H1 (cell line): Measurements from ENCODE around the gene EVC2. TPM values are rescaled to one million over a fixed set of nuclear protein-coding genes. Genes with fewer than 3 reads are reported as not detected.

Experiments
- CTCF ChIA-PET: fragments of 300-600 bp; sonication (Branson Sonifier 250); formaldehyde crosslinking; loops from one replicate; lab custom pipeline; 2021; ENCODE audit not compliant: partially characterized antibody; lab: Charles Lee
- POLR2A ChIA-PET: fragments of 300-600 bp; sonication (Branson Sonifier 250); formaldehyde crosslinking; loops from one replicate; lab custom pipeline; 2021; ENCODE audit warnings: inconsistent platforms; ENCODE audit not compliant: partially characterized antibody; lab: Charles Lee
- DNase-seq, 2 experiments: peaks; one replicate each; pipeline versions ENCODE4 v3.0.0 to v3.0.0-alpha.2; 2010 to 2022; ENCODE audit warnings: low spot score in 2 of 2, low read depth in 1 of 2, mixed read lengths in 1 of 2
- FAIRE-seq: peaks from 2 replicates; lab custom pipeline; 2011; peaks lifted over from hg19 to GRCh38; lab: Jason Lieb, UNC
- H2AFZ ChIP-seq: 2 replicates; pipeline ENCODE4 v1.8.1; 2012; ENCODE audit warnings: low read length, inconsistent platforms
- H2AK5ac ChIP-seq: 2 replicates; pipeline ENCODE4 v1.6.1; 2013; ENCODE audit warnings: low read depth, low read length
- H2BK120ac ChIP-seq: replicated peaks from 2 replicates; pipeline ENCODE3; 2013; ENCODE audit warnings: low read depth, low read length, inconsistent platforms
- H2BK12ac ChIP-seq: 2 replicates; pipeline ENCODE4 v1.6.1; 2013; ENCODE audit warnings: low read depth, low read length
- H2BK15ac ChIP-seq: 2 replicates; pipeline ENCODE4 v1.6.1; 2013; ENCODE audit warnings: low read length
- H2BK20ac ChIP-seq: 2 replicates; pipeline ENCODE4 v1.6.1; 2013; ENCODE audit warnings: low read length
- H2BK5ac ChIP-seq: 2 replicates; pipeline ENCODE4 v1.6.1; 2013; ENCODE audit warnings: low read depth, low read length
- H3K14ac ChIP-seq: 2 replicates; pipeline ENCODE4 v1.6.1; 2013; ENCODE audit warnings: inconsistent platforms; ENCODE audit not compliant: insufficient read length
- H3K18ac ChIP-seq: 2 replicates; pipeline ENCODE4 v1.6.1; 2013; ENCODE audit warnings: low read length; ENCODE audit errors: extremely low read depth
- H3K23ac ChIP-seq: 2 replicates; pipeline ENCODE4 v1.6.1; 2013; ENCODE audit warnings: inconsistent platforms; ENCODE audit not compliant: insufficient read length
- H3K23me2 ChIP-seq: 2 replicates; pipeline ENCODE4 v1.6.1; 2013; ENCODE audit warnings: low read depth, low read length
- H3K27ac ChIP-seq: 2 replicates; pipeline ENCODE4 v1.6.1; 2011; ENCODE audit warnings: low read depth, low read length, inconsistent platforms
- H3K27me3 ChIP-seq, 4 experiments: replicated peaks in 1 of 4; 1 replicate in 1 of 4; 2 replicates in 3 of 4; pipeline versions ENCODE4 v1.6.1 to v1.8.1; 2011 to 2013; ENCODE audit warnings: low read length in 3 of 4, mild to moderate bottlenecking in 3 of 4, inconsistent platforms in 2 of 4, mixed read lengths in 2 of 4, moderate library complexity in 1 of 4; ENCODE audit not compliant: control insufficient read depth in 3 of 4, insufficient read depth in 3 of 4; ENCODE audit errors: extremely low read depth in 1 of 4
- H3K36me3 ChIP-seq, 4 experiments: 2 replicates each; pipeline versions ENCODE4 v1.6.1 to v1.8.1; 2011 to 2013; ENCODE audit warnings: mild to moderate bottlenecking in 4 of 4, low read length in 3 of 4, moderate library complexity in 2 of 4, control low read depth in 1 of 4, inconsistent platforms in 1 of 4; ENCODE audit not compliant: insufficient read depth in 4 of 4, control insufficient read depth in 2 of 4
- H3K4ac ChIP-seq: replicated peaks from 2 replicates; pipeline ENCODE3; 2013; ENCODE audit warnings: low read length, low read depth, mixed read lengths, inconsistent platforms; ENCODE audit not compliant: insufficient read length
- H3K4me1 ChIP-seq, 4 experiments: replicated peaks in 1 of 4; 1 replicate in 1 of 4; 2 replicates in 3 of 4; pipeline versions ENCODE4 v1.6.1 to v1.8.1; 2011 to 2013; ENCODE audit warnings: low read length in 3 of 4, inconsistent platforms in 2 of 4, mixed read lengths in 1 of 4; ENCODE audit not compliant: insufficient read depth in 4 of 4, control insufficient read depth in 3 of 4
- H3K4me2 ChIP-seq, 2 experiments: 2 replicates each; pipeline versions ENCODE4 v1.6.1 to v1.8.1; 2011 to 2013; ENCODE audit warnings: low read depth in 2 of 2, low read length in 2 of 2, control low read depth in 1 of 2, inconsistent platforms in 1 of 2, mild to moderate bottlenecking in 1 of 2; ENCODE audit not compliant: insufficient read depth in 1 of 2
- H3K4me3 ChIP-seq, 4 experiments: fragments of 200-600, 300-600 bp in 1 of 4; sonication (generic), shearing (Covaris generic), sonication (Bioruptor Twin) in 1 of 4; 2 replicates each; pipeline versions ENCODE4 v1.5.1 to v1.8.1; 2011 to 2016; ENCODE audit warnings: low read length in 4 of 4, low read depth in 3 of 4, control low read depth in 2 of 4, inconsistent platforms in 2 of 4, mild to moderate bottlenecking in 2 of 4, mixed read lengths in 1 of 4, moderate library complexity in 1 of 4; ENCODE audit not compliant: insufficient read depth in 2 of 4; ENCODE audit errors: extremely low read depth in 1 of 4
- H3K56ac ChIP-seq: replicated peaks from 2 replicates; pipeline ENCODE3; 2013; ENCODE audit warnings: low read depth, mild to moderate bottlenecking, mixed read lengths, low read length, inconsistent platforms; ENCODE audit not compliant: insufficient read length
- H3K79me1 ChIP-seq: 2 replicates; pipeline ENCODE4 v1.6.1; 2013; ENCODE audit warnings: low read depth, low read length, control low read depth
- H3K79me2 ChIP-seq, 2 experiments: 2 replicates each; pipeline versions ENCODE4 v1.6.1 to v1.8.1; 2012 to 2013; ENCODE audit warnings: low read length in 2 of 2, mild to moderate bottlenecking in 2 of 2, inconsistent platforms in 1 of 2; ENCODE audit not compliant: insufficient read depth in 2 of 2, control insufficient read depth in 1 of 2
- H3K9ac ChIP-seq, 4 experiments: replicated peaks in 1 of 4; 1 replicate in 1 of 4; 2 replicates in 3 of 4; pipeline versions ENCODE4 v1.6.1 to v1.8.1; 2011 to 2013; ENCODE audit warnings: low read depth in 3 of 4, low read length in 3 of 4, control low read depth in 2 of 4, mild to moderate bottlenecking in 2 of 4, moderate library complexity in 2 of 4, inconsistent platforms in 1 of 4; ENCODE audit errors: extremely low read depth in 1 of 4
- H3K9me3 ChIP-seq, 2 experiments: 2 replicates each; pipeline versions ENCODE4 v1.6.1 to v1.8.1; 2012 to 2013; ENCODE audit warnings: mild to moderate bottlenecking in 2 of 2, moderate library complexity in 2 of 2, control low read depth in 1 of 2, inconsistent platforms in 1 of 2, low read depth in 1 of 2, low read length in 1 of 2, mixed read lengths in 1 of 2; ENCODE audit not compliant: insufficient read depth in 2 of 2
- H4K20me1 ChIP-seq, 2 experiments: replicated peaks in 1 of 2; 2 replicates each; pipeline versions ENCODE3 to v1.8.1; 2011 to 2013; ENCODE audit warnings: inconsistent platforms in 2 of 2, low read length in 2 of 2, mild to moderate bottlenecking in 1 of 2; ENCODE audit not compliant: insufficient read depth in 2 of 2, control insufficient read depth in 1 of 2
- H4K5ac ChIP-seq: 2 replicates; pipeline ENCODE4 v1.6.1; 2013; ENCODE audit warnings: low read length, low read depth, mixed read lengths, inconsistent platforms; ENCODE audit not compliant: insufficient read length
- H4K8ac ChIP-seq: 2 replicates; pipeline ENCODE4 v1.8.0; 2013; ENCODE audit warnings: mild to moderate bottlenecking, moderate library complexity, low read length, inconsistent platforms; ENCODE audit not compliant: insufficient read depth; ENCODE audit errors: extremely low read depth
- H4K91ac ChIP-seq: replicated peaks from 2 replicates; pipeline ENCODE3; 2013; ENCODE audit warnings: low read length, mixed read lengths, inconsistent platforms; ENCODE audit not compliant: insufficient read length
- CTCF ChIP-seq, 3 experiments: IDR thresholded peaks; 1 replicate in 2 of 3; 2 replicates in 1 of 3; pipeline versions ENCODE4 v1.5.1 to v1.6.1; 2011; ENCODE audit warnings: low read length in 3 of 3, mild to moderate bottlenecking in 3 of 3, inconsistent platforms in 2 of 3, low read depth in 1 of 3, moderate library complexity in 1 of 3; ENCODE audit not compliant: insufficient read depth in 1 of 3; ENCODE audit errors: control extremely low read depth in 1 of 3
- MAX ChIP-seq: IDR thresholded peaks from 2 replicates; pipeline ENCODE4 v1.6.1; 2012; ENCODE audit warnings: inconsistent platforms
- RAD21 ChIP-seq, 2 experiments: IDR thresholded peaks in 1 of 2; conservative IDR thresholded peaks in 1 of 2; 2 replicates each; pipeline ENCODE4 v1.6.1; 2011; ENCODE audit warnings: low read depth in 2 of 2, low read length in 2 of 2, improper control_type of control experiment in 1 of 2, inconsistent platforms in 1 of 2, mild to moderate bottlenecking in 1 of 2, moderate library complexity in 1 of 2
- polyA plus RNA-seq, 7 experiments: library from polyadenylated mRNA; depleted of rRNA in 3 of 7; stranded (reverse) in 5 of 7; unstranded in 2 of 7; fragments of >200 nt in 5 of 7; fragments of 200-250 nt in 2 of 7; gene quantifications; 1 replicate in 5 of 7; 2 replicates in 1 of 7; 4 replicates in 1 of 7; pipeline versions ENCODE4 v1.2.1 to v1.2.3, GENCODE V29; 2011 to 2013; ENCODE audit warnings: missing spikeins in 2 of 7, mixed read lengths in 2 of 7
- total RNA-seq: library from RNA; stranded (reverse); fragmentation: NEBNext Ultra II Directional; extraction: Animal tissue kit (Norgen Biotek cat#: 25700); gene quantifications from 2 replicates; pipeline ENCODE4 v1.2.1, GENCODE V29; 2021

The EVC2 gene
- total and polyA plus RNA-seq, 2 of the 8 experiments (the other 6 are each of a cell fraction or from before 2014, with no cell fraction given) = 0.73 to 5.9 TPM

GRCh38 chr4:5554376-5554775 is 154.0 kb downstream of the EVC2 start:
- Histone ChIP-seq H4K20me1 (no peaks in the 10 kb centered on the region), H2BK20ac (no peak overlapping the region), H2BK15ac (no peak overlapping the region), H3K4ac (no peak overlapping the region), H3K79me2 (no peaks in the 10 kb centered on the region), H3K56ac (no peak overlapping the region), H3K23ac (no peak overlapping the region), H2AK5ac (no peak overlapping the region), H2BK5ac (no peak overlapping the region), H3K79me1 (no peaks in the 10 kb centered on the region), H3K14ac (no peak overlapping the region), H2BK120ac (no peak overlapping the region), H2AFZ (no peak overlapping the region), H3K18ac (no peak overlapping the region), H3K9ac (no peak overlapping the region), H3K4me1 (no peaks in the 10 kb centered on the region), H3K23me2 (no peaks in the 10 kb centered on the region), H4K8ac (no peak overlapping the region), H3K4me3 (no peak overlapping the region), H4K5ac (no peak overlapping the region)
- FAIRE-seq (peak; percentile 7), DNase-seq (peak in 1 of 2 experiments; percentile 27)
- POLR2A ChIA-PET = no interaction called here
- CTCF ChIA-PET = interaction anchor here (0.6 to 1.5 kb wide), 4 partner anchors 10 to 155 kb away, joined by 3 to 5 read pairs (median 3); no protein-coding TSS in a partner anchor
- TF ChIP-seq MAX (no peak), CTCF (IDR thresholded peaks at IDR 0.05; ENCODE audit: control extremely low read depth in 1 of 3, insufficient read depth in 1 of 3, low read depth in 1 of 3, low read length in 3 of 3) (peak in 2 of 3 experiments; percentile 28 to 37; a peak in 3 of 4 replicates), RAD21 (IDR thresholded peaks at IDR 0.05 in 1 of 2, conservative IDR thresholded peaks at IDR 0.05 in 1 of 2; ENCODE audit: low read depth in 2 of 2, low read length in 2 of 2) (peak in 1 of 2 experiments; percentile 28; a peak in 1 of 4 replicates)
- TF ChIP-seq, all 59 proteins: peak for 2
- H3K36me3 ChIP-seq = no peaks in the 10 kb centered on the region; a peak in 1 of 8 replicates
- H3K4me2 ChIP-seq = no peak overlapping the region
- H3K27me3 ChIP-seq = no peaks in the 10 kb centered on the region
- no peak overlapping the region for H2BK12ac ChIP-seq
- no peak overlapping the region for H3K27ac ChIP-seq
- no peak overlapping the region for H4K91ac ChIP-seq
- H3K9me3 ChIP-seq = peaks cover 3 to 8% of the 10 kb centered on the region in 2 experiments; a peak in 1 of 4 replicates
